ENCODE data around the gene LINC01488. TPM values are rescaled to one million over a fixed set of nuclear protein-coding genes. Genes with fewer than 3 reads are reported as not detected.

LINC01488 gene
- polyA plus RNA-seq, 2 donors: 0.02 TPM; not detected in 1

GRCh38 chr11:69484427-69485259, 3.2 kb downstream of the LINC01488 start:
- WGBS, 2 donors: 88 to 89% methylated on average over 13 of the region's 13 CpGs
- no peaks in the 10 kb centered on the region for H3K27me3 ChIP-seq (ENCODE audit: control insufficient read depth in 1 of 2, insufficient read depth in 2 of 2, low read length in 2 of 2)
- no peaks in the 10 kb centered on the region for H3K36me3 ChIP-seq (ENCODE audit: control insufficient read depth in 2 of 2, insufficient read depth in 2 of 2, low read length in 1 of 2)
- no peak overlapping the region for H3K4me3 ChIP-seq (ENCODE audit: low read depth in 1 of 2, low read length in 2 of 2)
- peaks cover 0 to 2% of the 10 kb centered on the region in 2 donors for H3K9me3 ChIP-seq (ENCODE audit: control insufficient read depth in 2 of 2, insufficient read depth in 1 of 2, low read depth in 1 of 2, low read length in 1 of 2)
- H3K4me1 ChIP-seq (ENCODE audit: control insufficient read depth in 2 of 2, insufficient read depth in 2 of 2, low read length in 1 of 2): peaks cover 0 to 18% of the 10 kb centered on the region in 2 donors
- H3K27ac ChIP-seq (ENCODE audit: low read depth in 2 of 2, low read length in 1 of 2): no peak overlapping the region

GRCh38 chr11:69485337-69486041, 4.0 kb downstream of the LINC01488 start:
- H3K36me3 ChIP-seq (ENCODE audit: control insufficient read depth in 2 of 2, insufficient read depth in 2 of 2, low read length in 1 of 2): no peaks in the 10 kb centered on the region
- no peaks in the 10 kb centered on the region for H3K27me3 ChIP-seq (ENCODE audit: control insufficient read depth in 1 of 2, insufficient read depth in 2 of 2, low read length in 2 of 2)
- peaks cover 0 to 10% of the 10 kb centered on the region in 2 donors for H3K4me1 ChIP-seq (ENCODE audit: control insufficient read depth in 2 of 2, insufficient read depth in 2 of 2, low read length in 1 of 2)
- H3K4me3 ChIP-seq (ENCODE audit: low read depth in 1 of 2, low read length in 2 of 2): no peak overlapping the region
- H3K27ac ChIP-seq (ENCODE audit: low read depth in 2 of 2, low read length in 1 of 2): no peak overlapping the region
- H3K9me3 ChIP-seq (ENCODE audit: control insufficient read depth in 2 of 2, insufficient read depth in 1 of 2, low read depth in 1 of 2, low read length in 1 of 2): peaks cover 0 to 2% of the 10 kb centered on the region in 2 donors
- WGBS, 2 donors: 89 to 91% methylated on average over 11 of the region's 11 CpGs

- Histone ChIP-seq H3K27ac (ENCODE audit: low read depth in 2 of 2, low read length in 1 of 2) (no peak overlapping the region), H3K9me3 (ENCODE audit: control insufficient read depth in 2 of 2, insufficient read depth in 1 of 2, low read depth in 1 of 2, low read length in 1 of 2) (peaks cover 0 to 2% of the 10 kb centered on the region in 2 donors), H3K4me3 (ENCODE audit: low read depth in 1 of 2, low read length in 2 of 2) (no peak overlapping the region), H3K27me3 (ENCODE audit: control insufficient read depth in 1 of 2, insufficient read depth in 2 of 2, low read length in 2 of 2) (no peaks in the 10 kb centered on the region), H3K36me3 (ENCODE audit: control insufficient read depth in 2 of 2, insufficient read depth in 2 of 2, low read length in 1 of 2) (no peaks in the 10 kb centered on the region), H3K4me1 (ENCODE audit: control insufficient read depth in 2 of 2, insufficient read depth in 2 of 2, low read length in 1 of 2) (peaks cover 0 to 3% of the 10 kb centered on the region in 2 donors)
- WGBS, 2 donors: 78 to 81% methylated on average over 17 of the region's 17 CpGs
Observed at GRCh38 chr11:69486056-69486772, 4.8 kb downstream of the LINC01488 start.

GRCh38 chr11:69486773-69487291, 5.4 kb downstream of the LINC01488 start:
- H3K27ac ChIP-seq (ENCODE audit: low read depth in 2 of 2, low read length in 1 of 2): no peak overlapping the region

GRCh38 chr11:69487391-69487790, 5.9 kb downstream of the LINC01488 start:
- Histone ChIP-seq H3K4me1 (ENCODE audit: control insufficient read depth in 2 of 2, insufficient read depth in 2 of 2, low read length in 1 of 2) (no peaks in the 10 kb centered on the region), H3K27ac (ENCODE audit: low read depth in 2 of 2, low read length in 1 of 2) (no peak overlapping the region), H3K4me3 (ENCODE audit: low read depth in 1 of 2, low read length in 2 of 2) (no peak overlapping the region), H3K27me3 (ENCODE audit: control insufficient read depth in 1 of 2, insufficient read depth in 2 of 2, low read length in 2 of 2) (no peaks in the 10 kb centered on the region), H3K9me3 (ENCODE audit: control insufficient read depth in 2 of 2, insufficient read depth in 1 of 2, low read depth in 1 of 2, low read length in 1 of 2) (no peaks in the 10 kb centered on the region), H3K36me3 (ENCODE audit: control insufficient read depth in 2 of 2, insufficient read depth in 2 of 2, low read length in 1 of 2) (no peaks in the 10 kb centered on the region)
- WGBS, 2 donors: 88 to 93% methylated on average over 10 of the region's 10 CpGs

More at GRCh38 chr11:69486773-69487291, 5.4 kb downstream of the LINC01488 start:
- Histone ChIP-seq H3K36me3 (ENCODE audit: control insufficient read depth in 2 of 2, insufficient read depth in 2 of 2, low read length in 1 of 2) (no peaks in the 10 kb centered on the region), H3K27me3 (ENCODE audit: control insufficient read depth in 1 of 2, insufficient read depth in 2 of 2, low read length in 2 of 2) (no peaks in the 10 kb centered on the region), H3K4me1 (ENCODE audit: control insufficient read depth in 2 of 2, insufficient read depth in 2 of 2, low read length in 1 of 2) (no peaks in the 10 kb centered on the region), H3K9me3 (ENCODE audit: control insufficient read depth in 2 of 2, insufficient read depth in 1 of 2, low read depth in 1 of 2, low read length in 1 of 2) (no peaks in the 10 kb centered on the region), H3K4me3 (ENCODE audit: low read depth in 1 of 2, low read length in 2 of 2) (no peak overlapping the region)
- 57 to 67% methylated on average over 19 of the region's 19 CpGs for WGBS, 2 donors

- no peaks in the 10 kb centered on the region for H3K4me1 ChIP-seq (ENCODE audit: control insufficient read depth in 2 of 2, insufficient read depth in 2 of 2, low read length in 1 of 2)
- H3K9me3 ChIP-seq (ENCODE audit: control insufficient read depth in 2 of 2, insufficient read depth in 1 of 2, low read depth in 1 of 2, low read length in 1 of 2): no peaks in the 10 kb centered on the region
- WGBS, 2 donors: 92 to 96% methylated on average over 17 of the region's 17 CpGs
- no peak overlapping the region for H3K4me3 ChIP-seq (ENCODE audit: low read depth in 1 of 2, low read length in 2 of 2)
- H3K27ac ChIP-seq (ENCODE audit: low read depth in 2 of 2, low read length in 1 of 2): no peak overlapping the region
- H3K27me3 ChIP-seq (ENCODE audit: control insufficient read depth in 1 of 2, insufficient read depth in 2 of 2, low read length in 2 of 2): no peaks in the 10 kb centered on the region
- H3K36me3 ChIP-seq (ENCODE audit: control insufficient read depth in 2 of 2, insufficient read depth in 2 of 2, low read length in 1 of 2): no peaks in the 10 kb centered on the region
Observed at GRCh38 chr11:69487849-69488542, 6.5 kb downstream of the LINC01488 start.

- WGBS, 2 donors: 92 to 94% methylated on average over 16 of the region's 16 CpGs
Observed at GRCh38 chr11:69488543-69488940, 7.1 kb downstream of the LINC01488 start.

GRCh38 chr11:69489031-69489745, 7.7 kb downstream of the LINC01488 start:
- WGBS, 2 donors: 75 to 76% methylated on average over 23 of the region's 23 CpGs
- H3K4me1 ChIP-seq (ENCODE audit: control insufficient read depth in 2 of 2, insufficient read depth in 2 of 2, low read length in 1 of 2): peaks cover 0 to under 1% of the 10 kb centered on the region in 2 donors
- no peaks in the 10 kb centered on the region for H3K27me3 ChIP-seq (ENCODE audit: control insufficient read depth in 1 of 2, insufficient read depth in 2 of 2, low read length in 2 of 2)
- H3K36me3 ChIP-seq (ENCODE audit: control insufficient read depth in 2 of 2, insufficient read depth in 2 of 2, low read length in 1 of 2): no peaks in the 10 kb centered on the region
- H3K9me3 ChIP-seq (ENCODE audit: control insufficient read depth in 2 of 2, insufficient read depth in 1 of 2, low read depth in 1 of 2, low read length in 1 of 2): no peaks in the 10 kb centered on the region
- no peak overlapping the region for H3K4me3 ChIP-seq (ENCODE audit: low read depth in 1 of 2, low read length in 2 of 2)
- H3K27ac ChIP-seq (ENCODE audit: low read depth in 2 of 2, low read length in 1 of 2): no peak overlapping the region

More at GRCh38 chr11:69488543-69488940, 7.1 kb downstream of the LINC01488 start:
- H3K36me3 ChIP-seq (ENCODE audit: control insufficient read depth in 2 of 2, insufficient read depth in 2 of 2, low read length in 1 of 2): no peaks in the 10 kb centered on the region
- H3K4me3 ChIP-seq (ENCODE audit: low read depth in 1 of 2, low read length in 2 of 2): no peak overlapping the region
- no peak overlapping the region for H3K27ac ChIP-seq (ENCODE audit: low read depth in 2 of 2, low read length in 1 of 2)
- no peaks in the 10 kb centered on the region for H3K4me1 ChIP-seq (ENCODE audit: control insufficient read depth in 2 of 2, insufficient read depth in 2 of 2, low read length in 1 of 2)
- H3K9me3 ChIP-seq (ENCODE audit: control insufficient read depth in 2 of 2, insufficient read depth in 1 of 2, low read depth in 1 of 2, low read length in 1 of 2): no peaks in the 10 kb centered on the region
- H3K27me3 ChIP-seq (ENCODE audit: control insufficient read depth in 1 of 2, insufficient read depth in 2 of 2, low read length in 2 of 2): no peaks in the 10 kb centered on the region
